Stomach smooth muscle (tissue), 2 donors: ENCODE measurements around the gene ASS1.

ENCODE experiments used
- H3K27ac ChIP-seq: one replicate; pipeline ENCODE4 v1.7.0; 2013; ENCODE audit warnings: mild to moderate bottlenecking, low read length, inconsistent platforms
- H3K27me3 ChIP-seq, 2 donors: one replicate each; pipeline ENCODE4 v1.7.0; 2013; ENCODE audit warnings: low read length in 2 of 2; ENCODE audit not compliant: insufficient read depth in 2 of 2, control insufficient read depth in 1 of 2
- H3K36me3 ChIP-seq, 2 donors: one replicate each; pipeline ENCODE4 v1.7.0; 2013; ENCODE audit warnings: low read length in 2 of 2; ENCODE audit not compliant: control insufficient read depth in 2 of 2, insufficient read depth in 2 of 2
- H3K4me1 ChIP-seq: one replicate; pipeline ENCODE4 v1.7.0; 2013; ENCODE audit warnings: low read length; ENCODE audit not compliant: control insufficient read depth, insufficient read depth
- H3K4me3 ChIP-seq, 2 donors: one replicate each; pipeline ENCODE4 v1.7.0; 2013; ENCODE audit warnings: low read length in 2 of 2
- H3K9ac ChIP-seq, 2 donors: one replicate each; pipeline ENCODE4 v1.7.0; 2013; ENCODE audit warnings: low read length in 2 of 2, mild to moderate bottlenecking in 1 of 2
- H3K9me3 ChIP-seq, 2 donors: one replicate each; pipeline ENCODE4 v1.7.0; 2013; ENCODE audit warnings: low read length in 2 of 2; ENCODE audit not compliant: control insufficient read depth in 2 of 2
- donor health status: healthy.
- donor health status: Pancreatic carcinoma.

The ASS1 gene

DNA sequence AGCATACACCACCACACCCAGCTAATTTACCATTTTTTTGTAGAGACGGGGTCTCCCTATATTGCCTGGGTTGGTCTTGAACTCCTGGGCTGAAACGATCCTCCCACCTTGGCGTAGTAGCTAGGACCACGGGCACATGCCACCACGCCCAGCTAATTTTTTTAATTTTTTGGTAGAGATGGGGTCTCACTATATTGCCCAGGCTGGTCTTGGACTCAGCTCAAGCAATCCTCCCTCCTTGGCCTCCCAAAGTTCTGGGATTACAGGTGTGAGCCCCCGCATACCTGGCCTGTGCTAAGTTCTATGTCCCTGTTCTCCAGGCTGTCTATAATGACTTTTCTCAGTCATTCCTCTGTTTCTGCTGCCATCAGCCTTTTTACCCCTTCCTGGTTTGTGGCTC, 41.3 kb downstream of the ASS1 start:
- peaks cover 4 to 5% of the 10 kb centered on the region in 2 donors for H3K36me3 ChIP-seq
- no peaks in the 10 kb centered on the region for H3K4me1 ChIP-seq
- no peak overlapping the region for H3K4me3 ChIP-seq
- no peak overlapping the region for H3K9ac ChIP-seq
- H3K9me3 ChIP-seq = no peaks in the 10 kb centered on the region
- H3K27me3 ChIP-seq = no peaks in the 10 kb centered on the region
- no peak overlapping the region for H3K27ac ChIP-seq

DNA sequence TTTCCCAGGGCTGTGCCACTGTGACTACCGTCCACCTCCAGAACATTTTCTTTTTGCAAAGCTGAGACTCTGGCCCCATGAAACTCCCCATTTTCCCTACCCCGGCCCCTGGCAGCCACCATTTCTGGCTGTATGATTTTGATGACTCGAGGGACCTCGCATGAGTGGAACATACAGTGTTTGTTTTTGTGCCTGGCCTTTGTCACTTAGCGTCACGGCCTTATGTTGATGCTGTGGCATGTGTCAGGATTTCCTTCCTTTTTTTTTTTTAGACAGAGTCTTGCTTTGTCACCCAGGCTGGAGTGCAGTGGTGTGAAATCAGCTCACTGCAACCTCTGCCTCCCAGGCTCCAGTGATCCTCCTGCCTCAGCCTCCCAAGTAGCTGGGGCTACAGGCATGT, 42.7 kb downstream of the ASS1 start:
- H3K36me3 ChIP-seq = peaks cover 4 to 9% of the 10 kb centered on the region in 2 donors

DNA sequence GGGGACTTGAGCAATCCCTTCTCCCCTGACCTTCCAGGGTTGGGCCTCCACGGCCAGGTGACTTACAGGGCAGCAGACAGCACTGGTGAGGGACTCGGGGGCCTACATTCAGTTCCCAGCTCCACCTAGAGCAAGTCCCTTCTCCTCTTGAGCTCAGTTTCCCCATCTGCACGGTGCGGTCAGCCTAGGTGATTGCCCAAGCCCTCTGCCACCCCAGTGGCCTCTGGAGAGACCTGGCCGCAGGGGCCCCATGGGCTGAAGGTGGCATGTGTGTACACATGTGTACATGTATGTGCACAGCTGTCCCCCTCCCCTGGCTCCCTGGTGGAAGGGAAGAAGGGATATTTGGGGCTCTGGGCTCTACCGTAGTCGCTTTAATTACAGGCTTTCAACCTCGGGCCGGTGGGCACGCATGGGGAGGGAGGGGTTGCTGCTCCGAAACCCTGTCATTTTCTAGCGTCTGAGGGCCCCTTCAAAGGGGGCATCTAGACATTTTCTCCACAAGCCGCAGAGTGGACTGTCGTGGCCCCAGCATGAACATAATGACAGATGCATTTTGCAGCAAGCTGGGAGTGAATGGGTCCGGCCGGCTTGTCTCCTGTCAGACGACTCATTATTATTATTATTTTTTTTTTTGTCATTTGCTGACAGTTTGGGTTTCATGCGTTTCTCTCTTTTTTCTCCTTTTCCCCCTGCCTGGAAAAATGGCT, 44.0 kb downstream of the ASS1 start:
- Histone ChIP-seq H3K9ac (no peak overlapping the region), H3K27me3 (no peaks in the 10 kb centered on the region), H3K4me1 (no peaks in the 10 kb centered on the region), H3K36me3 (peaks cover 4 to 13% of the 10 kb centered on the region in 2 donors), H3K4me3 (no peak overlapping the region), H3K27ac (no peak overlapping the region), H3K9me3 (no peaks in the 10 kb centered on the region)

More for the DNA sequence above, 42.7 kb downstream of the ASS1 start:
- no peaks in the 10 kb centered on the region for H3K27me3 ChIP-seq
- no peak overlapping the region for H3K27ac ChIP-seq
- H3K4me3 ChIP-seq = no peak overlapping the region
- no peak overlapping the region for H3K9ac ChIP-seq
- no peaks in the 10 kb centered on the region for H3K4me1 ChIP-seq
- H3K9me3 ChIP-seq = no peaks in the 10 kb centered on the region

DNA sequence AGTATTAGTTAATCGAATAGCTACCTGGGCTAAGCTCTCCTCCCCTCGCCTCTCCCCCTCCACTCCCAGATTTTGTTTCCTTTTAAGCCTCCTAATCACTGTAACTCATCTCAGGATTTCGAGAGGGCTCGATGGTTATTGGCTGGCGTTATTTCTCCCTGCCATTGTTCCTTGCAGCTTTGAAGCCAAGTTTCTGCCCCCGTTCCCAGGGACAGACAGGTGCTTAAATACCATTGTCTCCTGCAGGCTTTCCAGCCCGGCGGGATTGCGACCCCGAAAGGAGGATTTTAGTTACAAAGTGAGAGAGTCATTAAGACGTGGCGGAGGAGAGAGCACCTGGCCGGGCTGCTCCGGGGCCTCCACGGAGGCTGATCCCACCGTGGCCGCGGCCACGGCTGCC, 46.2 kb downstream of the ASS1 start:
- Histone ChIP-seq H3K36me3 (peaks cover 16 to 27% of the 10 kb centered on the region in 2 donors), H3K4me3 (no peak overlapping the region), H3K9me3 (peaks cover 0 to 7% of the 10 kb centered on the region in 2 donors), H3K9ac (no peak overlapping the region), H3K27me3 (no peaks in the 10 kb centered on the region), H3K27ac (no peak overlapping the region), H3K4me1 (no peaks in the 10 kb centered on the region)

DNA sequence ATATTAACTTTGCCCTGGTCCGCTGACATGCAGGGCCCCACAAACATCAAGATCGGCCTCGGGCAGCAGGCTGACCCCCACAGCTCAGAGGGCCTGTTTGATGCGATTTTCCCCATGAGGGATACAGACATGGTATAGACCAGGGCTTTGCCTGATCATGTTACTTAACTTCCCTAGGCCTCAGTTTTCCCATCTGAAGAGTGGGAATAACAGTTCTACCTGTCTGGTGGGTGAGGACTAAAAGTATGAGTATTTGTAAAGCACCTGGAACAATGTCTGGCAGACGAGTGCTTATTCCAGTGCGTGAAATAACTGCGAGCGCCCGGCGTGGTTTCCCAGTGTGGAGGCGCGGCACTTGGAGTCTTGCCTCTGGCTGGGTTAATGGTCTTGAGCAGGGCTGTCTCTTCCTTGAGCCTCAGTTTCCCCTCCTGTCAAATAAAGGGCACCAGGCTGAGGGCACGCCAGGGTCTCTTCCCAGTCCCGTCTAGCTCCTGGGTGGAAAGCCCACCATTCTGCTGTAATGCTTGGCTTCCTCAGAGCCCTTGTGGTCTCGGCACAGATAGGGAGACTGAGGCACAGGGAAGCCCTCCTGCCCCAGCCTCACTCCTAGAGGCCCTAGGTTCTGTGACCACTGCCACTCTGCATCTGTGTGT, 47.2 kb downstream of the ASS1 start:
- H3K9me3 ChIP-seq = peaks cover 0 to 7% of the 10 kb centered on the region in 2 donors
- no peaks in the 10 kb centered on the region for H3K4me1 ChIP-seq
- H3K9ac ChIP-seq = no peak overlapping the region
- H3K27me3 ChIP-seq = no peaks in the 10 kb centered on the region
- H3K36me3 ChIP-seq = peaks cover 16 to 27% of the 10 kb centered on the region in 2 donors
- no peak overlapping the region for H3K4me3 ChIP-seq
- no peak overlapping the region for H3K27ac ChIP-seq

DNA sequence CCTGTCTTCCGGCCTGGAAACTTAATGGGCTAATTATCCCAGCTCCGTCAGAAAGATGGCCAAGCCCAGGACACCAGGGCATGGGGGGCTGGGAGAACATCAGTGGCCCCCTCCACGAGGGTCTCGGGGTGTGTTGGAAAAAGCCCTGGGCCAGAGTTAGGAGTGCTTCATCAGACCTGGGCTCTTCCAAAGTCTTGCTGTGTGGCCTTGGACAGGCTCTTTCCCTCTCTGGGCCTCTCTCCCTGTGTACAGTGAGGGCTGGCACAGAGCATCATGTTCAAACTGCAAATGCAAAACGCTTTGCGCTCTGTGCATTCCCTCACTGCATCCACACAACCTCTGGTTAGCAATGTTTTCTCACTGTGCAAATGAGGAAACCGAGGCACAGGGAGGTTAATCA, 48.3 kb downstream of the ASS1 start:
- H3K36me3 ChIP-seq = peaks cover 16 to 27% of the 10 kb centered on the region in 2 donors
- no peak overlapping the region for H3K27ac ChIP-seq
- H3K4me3 ChIP-seq = no peak overlapping the region
- H3K9me3 ChIP-seq = peaks cover 0 to 7% of the 10 kb centered on the region in 2 donors
- no peaks in the 10 kb centered on the region for H3K4me1 ChIP-seq
- H3K9ac ChIP-seq = no peak overlapping the region
- no peaks in the 10 kb centered on the region for H3K27me3 ChIP-seq

DNA sequence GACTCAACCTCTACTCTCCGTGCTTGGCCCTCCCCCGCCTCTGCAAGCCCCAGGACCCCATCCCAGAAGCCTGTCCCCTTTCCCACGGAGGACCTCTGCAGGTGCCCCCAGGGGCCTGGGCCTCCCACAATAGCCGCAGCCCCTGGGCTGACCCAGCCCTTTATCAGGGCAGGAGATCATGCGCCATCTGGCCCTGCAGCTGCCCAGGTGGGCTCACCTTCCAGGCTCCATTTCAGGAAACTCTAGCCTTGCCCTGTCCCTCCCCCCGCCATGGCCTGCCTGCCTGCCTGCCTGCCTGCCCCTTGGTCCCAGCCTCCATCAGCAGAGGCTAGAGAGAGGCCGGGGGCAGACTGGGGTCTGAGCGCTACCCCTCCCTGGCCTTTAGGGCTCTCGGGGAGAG, 48.7 kb downstream of the ASS1 start:
- Histone ChIP-seq H3K4me3 (no peak overlapping the region), H3K27ac (no peak overlapping the region), H3K27me3 (no peaks in the 10 kb centered on the region), H3K4me1 (no peaks in the 10 kb centered on the region), H3K9me3 (peaks cover 0 to 7% of the 10 kb centered on the region in 2 donors), H3K36me3 (peaks cover 19 to 31% of the 10 kb centered on the region in 2 donors), H3K9ac (no peak overlapping the region)

DNA sequence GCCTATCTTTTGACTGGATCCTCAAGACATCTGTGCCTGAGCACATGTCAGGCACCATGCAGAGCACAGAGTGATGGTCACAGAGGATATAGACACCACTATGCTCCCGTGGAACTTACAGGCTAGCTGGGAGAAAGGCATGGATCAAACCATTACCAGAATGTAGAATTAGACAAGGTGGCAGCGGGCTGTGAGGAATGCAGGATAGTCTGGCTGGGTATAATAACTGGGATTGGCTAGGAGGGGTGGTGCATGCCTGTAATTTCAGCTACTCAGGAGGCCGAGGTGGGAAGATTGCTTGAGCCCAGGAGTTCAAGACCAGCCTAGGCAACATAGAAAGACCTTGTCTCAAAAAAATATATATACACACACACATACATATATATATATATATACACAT, 50.3 kb downstream of the ASS1 start:
- H3K9me3 ChIP-seq = peaks cover 0 to 7% of the 10 kb centered on the region in 2 donors
- no peak overlapping the region for H3K27ac ChIP-seq
- H3K4me1 ChIP-seq = no peaks in the 10 kb centered on the region
- no peaks in the 10 kb centered on the region for H3K27me3 ChIP-seq
- no peak overlapping the region for H3K9ac ChIP-seq
- no peak overlapping the region for H3K4me3 ChIP-seq
- H3K36me3 ChIP-seq = peaks cover 16 to 40% of the 10 kb centered on the region in 2 donors

DNA sequence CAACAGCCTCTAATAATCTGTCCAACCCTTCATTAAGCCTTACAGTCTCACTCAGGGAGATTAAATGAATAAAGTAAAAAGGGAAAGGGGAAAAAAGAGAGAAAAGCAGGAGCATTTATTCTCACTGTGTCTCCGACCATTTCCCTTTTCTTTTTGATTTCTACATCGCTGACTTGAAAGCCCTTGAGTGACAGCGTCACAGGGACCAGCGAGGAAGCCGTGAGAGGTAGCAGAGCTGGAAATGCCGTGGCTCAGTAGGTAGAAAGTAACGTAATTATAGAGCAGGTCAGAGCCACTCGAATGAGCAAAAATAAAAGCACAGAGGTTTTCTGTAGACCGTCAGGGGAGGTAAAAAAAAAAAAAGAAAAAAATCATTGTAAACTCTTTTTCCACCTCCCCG, 52.4 kb downstream of the ASS1 start:
- Histone ChIP-seq H3K9me3 (peaks cover 0 to 7% of the 10 kb centered on the region in 2 donors), H3K27ac (no peak overlapping the region), H3K36me3 (peaks cover 16 to 39% of the 10 kb centered on the region in 2 donors), H3K9ac (no peak overlapping the region), H3K4me1 (no peaks in the 10 kb centered on the region), H3K4me3 (no peak overlapping the region), H3K27me3 (no peaks in the 10 kb centered on the region)

DNA sequence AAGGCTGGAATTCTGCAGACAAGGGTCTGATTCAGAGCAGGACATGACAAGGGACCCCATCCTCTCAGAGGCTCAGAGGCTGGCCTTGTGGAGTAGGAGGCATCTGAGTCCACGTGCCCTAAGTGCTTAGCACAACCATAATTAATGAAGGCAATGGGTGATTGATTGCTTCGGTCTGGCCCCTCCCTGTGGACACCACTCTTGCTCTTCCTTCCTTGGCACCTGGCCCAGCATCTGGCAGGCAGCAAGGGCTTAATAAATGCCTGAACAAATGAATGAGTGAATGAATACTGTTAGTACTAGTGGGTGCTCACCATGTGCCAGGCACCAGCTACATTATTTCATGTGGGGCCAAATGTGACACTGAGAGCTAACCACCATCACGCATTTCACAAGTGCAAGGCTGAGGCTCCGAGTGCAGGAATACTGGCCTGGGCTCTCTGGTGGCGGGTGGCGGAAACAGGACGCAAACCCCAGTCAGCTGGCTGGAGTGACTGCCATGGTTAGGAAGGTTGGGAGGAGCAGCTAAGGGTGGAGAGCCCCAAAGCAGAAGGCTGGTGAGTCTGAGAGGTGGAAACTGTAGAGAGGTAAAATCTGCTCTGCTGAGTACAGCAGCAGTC, 53.6 kb downstream of the ASS1 start:
- no peak overlapping the region for H3K9ac ChIP-seq

More for the DNA sequence above, 53.6 kb downstream of the ASS1 start:
- no peak overlapping the region for H3K27ac ChIP-seq
- H3K27me3 ChIP-seq = no peaks in the 10 kb centered on the region
- H3K4me1 ChIP-seq = no peaks in the 10 kb centered on the region
- H3K4me3 ChIP-seq = no peak overlapping the region
- H3K36me3 ChIP-seq = peaks cover 16 to 34% of the 10 kb centered on the region in 2 donors
- peaks cover 0 to 7% of the 10 kb centered on the region in 2 donors for H3K9me3 ChIP-seq
